K562 (cell line): Measurements from ENCODE around the gene SCFD2. TPM values are rescaled to one million over a fixed set of nuclear protein-coding genes. Genes with fewer than 3 reads are reported as not detected.
A peak's percentile ranks its signal among the peaks of the same experiment; 100 is the strongest.

ENCODE experiments used
- ATF1 ChIP-seq, 2 experiments: fragments of 450-650 bp in 1 of 2; IDR thresholded peaks; 2 replicates each; pipeline ENCODE4 v1.6.1; 2016; ENCODE audit warnings: missing compliant biosample characterization in 1 of 2, missing genetic modification characterization in 1 of 2
- KAT7 ChIP-seq: sonication (generic); formaldehyde crosslinking; IDR thresholded peaks from 2 replicates; pipeline ENCODE4 v1.8.0; 2022; ENCODE audit warnings: missing genetic modification reagents, mild to moderate bottlenecking, borderline replicate concordance
- KDM1A ChIP-seq, 2 experiments: fragments of 450-650 bp; IDR thresholded peaks; 2 replicates each; pipeline ENCODE4 v1.6.1; 2016; ENCODE audit warnings: mild to moderate bottlenecking in 2 of 2
- RAD21 ChIP-seq, 2 experiments: fragments of 250-450 bp in 1 of 2; fragments of 450-650 bp in 1 of 2; sonication (Bioruptor Pico) in 1 of 2; formaldehyde crosslinking in 1 of 2; IDR thresholded peaks in 1 of 2; conservative IDR thresholded peaks in 1 of 2; 2 replicates each; pipeline versions ENCODE4 v1.4.0 to v1.8.0; 2020 to 2022; ENCODE audit warnings: mild to moderate bottlenecking in 2 of 2, moderate library complexity in 1 of 2
- polyA plus RNA-seq, 8 experiments: library from polyadenylated mRNA; depleted of rRNA in 4 of 8; stranded (reverse) in 5 of 8; unstranded in 3 of 8; fragments of >200 nt; fragmentation: Nextera tagmentation in 2 of 8; fragmentation: Illumina TruSeq in 1 of 8; extraction: Ambion mirVana in 2 of 8; extraction: Trizol in 1 of 8; gene quantifications; 2 replicates each; pipeline versions ENCODE4 v1.2.1 to v1.2.3, GENCODE V29; 2011 to 2014; ENCODE audit warnings: inconsistent platforms in 1 of 8, missing spikeins in 1 of 8
- total RNA-seq, 7 experiments: library from RNA; depleted of rRNA in 6 of 7; stranded (reverse); fragments of >200 nt in 6 of 7; fragmentation: Illumina TruSeq in 2 of 7; extraction: Trizol in 2 of 7; gene quantifications; 2 replicates each; pipeline versions ENCODE4 v1.2.1 to v1.2.3, GENCODE V29; 2011 to 2021; ENCODE audit warnings: low replicate concordance in 1 of 7
- TF ChIP-seq, protein P1 (sequence below), 2 experiments: IDR thresholded peaks in 1 of 2; conservative IDR thresholded peaks in 1 of 2; 2 replicates each; pipeline ENCODE4 v1.6.1; 2016; ENCODE audit warnings: low read depth in 2 of 2, mild to moderate bottlenecking in 1 of 2, missing compliant biosample characterization in 1 of 2, missing genetic modification characterization in 1 of 2, moderate library complexity in 1 of 2
- TF ChIP-seq, protein P2 (sequence below), 3 experiments: IDR thresholded peaks in 2 of 3; conservative IDR thresholded peaks in 1 of 3; 2 replicates each; pipeline ENCODE4 v1.5.1; 2011 to 2012; ENCODE audit warnings: low read length in 3 of 3, mild to moderate bottlenecking in 3 of 3, control low read depth in 2 of 3, improper control_type of control experiment in 1 of 3, inconsistent platforms in 1 of 3, low read depth in 1 of 3, mixed read lengths in 1 of 3, moderate library complexity in 1 of 3; ENCODE audit not compliant: insufficient read depth in 2 of 3

Gene SCFD2
- total and polyA plus RNA-seq, 9 of the 15 experiments (the other 6 are each of a cell fraction or from before 2014, with no cell fraction given) = 5.7 to 30.3 (median 22.8) TPM

DNA sequence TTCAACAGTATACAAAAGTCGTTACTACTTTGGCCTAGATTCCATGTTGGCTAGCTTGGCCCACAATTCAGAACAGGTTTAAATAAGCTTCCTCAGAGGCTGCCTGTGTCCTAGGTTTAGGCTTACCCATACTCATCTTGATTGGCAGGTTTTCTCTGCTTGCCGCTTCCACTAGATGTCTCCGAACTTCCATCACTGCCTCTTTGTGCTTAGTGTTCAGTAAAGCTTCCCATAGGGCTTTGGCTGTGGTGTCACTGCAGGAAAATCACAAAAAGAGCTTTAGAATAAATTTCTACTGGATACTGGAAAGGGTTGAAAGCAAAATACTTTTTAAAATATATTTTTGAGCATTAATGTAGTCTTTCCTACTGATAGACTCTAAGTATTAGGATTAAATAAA is 52.4 kb downstream of the SCFD2 start (continued):
- TF ChIP-seq ATF1 (CRISPR knock-in tag; IDR thresholded peaks at IDR 0.05) (no peak), ATF1 (tag; IDR thresholded peaks at IDR 0.05) (no peak), RAD21 (CRISPR knock-in tag; conservative IDR thresholded peaks at IDR 0.05 in 1 of 2, IDR thresholded peaks at IDR 0.05 in 1 of 2) (peak in 1 of 2 experiments; percentile 51; a peak in 2 of 4 replicates), KDM1A (IDR thresholded peaks at IDR 0.05) (no peak), KAT7 (no peak)
- TF ChIP-seq, protein P1, sequence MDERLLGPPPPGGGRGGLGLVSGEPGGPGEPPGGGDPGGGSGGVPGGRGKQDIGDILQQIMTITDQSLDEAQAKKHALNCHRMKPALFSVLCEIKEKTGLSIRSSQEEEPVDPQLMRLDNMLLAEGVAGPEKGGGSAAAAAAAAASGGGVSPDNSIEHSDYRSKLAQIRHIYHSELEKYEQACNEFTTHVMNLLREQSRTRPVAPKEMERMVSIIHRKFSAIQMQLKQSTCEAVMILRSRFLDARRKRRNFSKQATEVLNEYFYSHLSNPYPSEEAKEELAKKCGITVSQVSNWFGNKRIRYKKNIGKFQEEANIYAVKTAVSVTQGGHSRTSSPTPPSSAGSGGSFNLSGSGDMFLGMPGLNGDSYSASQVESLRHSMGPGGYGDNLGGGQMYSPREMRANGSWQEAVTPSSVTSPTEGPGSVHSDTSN (CRISPR knock-in tag; IDR thresholded peaks at IDR 0.05; ENCODE audit: low read depth) = no peak
- TF ChIP-seq, protein P1 (tag; conservative IDR thresholded peaks at IDR 0.05; ENCODE audit: low read depth) = peak; percentile 63
- TF ChIP-seq, protein P2, sequence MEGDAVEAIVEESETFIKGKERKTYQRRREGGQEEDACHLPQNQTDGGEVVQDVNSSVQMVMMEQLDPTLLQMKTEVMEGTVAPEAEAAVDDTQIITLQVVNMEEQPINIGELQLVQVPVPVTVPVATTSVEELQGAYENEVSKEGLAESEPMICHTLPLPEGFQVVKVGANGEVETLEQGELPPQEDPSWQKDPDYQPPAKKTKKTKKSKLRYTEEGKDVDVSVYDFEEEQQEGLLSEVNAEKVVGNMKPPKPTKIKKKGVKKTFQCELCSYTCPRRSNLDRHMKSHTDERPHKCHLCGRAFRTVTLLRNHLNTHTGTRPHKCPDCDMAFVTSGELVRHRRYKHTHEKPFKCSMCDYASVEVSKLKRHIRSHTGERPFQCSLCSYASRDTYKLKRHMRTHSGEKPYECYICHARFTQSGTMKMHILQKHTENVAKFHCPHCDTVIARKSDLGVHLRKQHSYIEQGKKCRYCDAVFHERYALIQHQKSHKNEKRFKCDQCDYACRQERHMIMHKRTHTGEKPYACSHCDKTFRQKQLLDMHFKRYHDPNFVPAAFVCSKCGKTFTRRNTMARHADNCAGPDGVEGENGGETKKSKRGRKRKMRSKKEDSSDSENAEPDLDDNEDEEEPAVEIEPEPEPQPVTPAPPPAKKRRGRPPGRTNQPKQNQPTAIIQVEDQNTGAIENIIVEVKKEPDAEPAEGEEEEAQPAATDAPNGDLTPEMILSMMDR (IDR thresholded peaks at IDR 0.05 in 2 of 3, conservative IDR thresholded peaks at IDR 0.05 in 1 of 3; ENCODE audit: insufficient read depth in 2 of 3, low read depth in 1 of 3, low read length in 3 of 3) = peak; percentile 17 to 46 (median 23); a peak in 3 of 6 replicates
- TF ChIP-seq, all 486 proteins: peak for 6
